ENCODE data around the gene CEP112.

CEP112 gene

DNA sequence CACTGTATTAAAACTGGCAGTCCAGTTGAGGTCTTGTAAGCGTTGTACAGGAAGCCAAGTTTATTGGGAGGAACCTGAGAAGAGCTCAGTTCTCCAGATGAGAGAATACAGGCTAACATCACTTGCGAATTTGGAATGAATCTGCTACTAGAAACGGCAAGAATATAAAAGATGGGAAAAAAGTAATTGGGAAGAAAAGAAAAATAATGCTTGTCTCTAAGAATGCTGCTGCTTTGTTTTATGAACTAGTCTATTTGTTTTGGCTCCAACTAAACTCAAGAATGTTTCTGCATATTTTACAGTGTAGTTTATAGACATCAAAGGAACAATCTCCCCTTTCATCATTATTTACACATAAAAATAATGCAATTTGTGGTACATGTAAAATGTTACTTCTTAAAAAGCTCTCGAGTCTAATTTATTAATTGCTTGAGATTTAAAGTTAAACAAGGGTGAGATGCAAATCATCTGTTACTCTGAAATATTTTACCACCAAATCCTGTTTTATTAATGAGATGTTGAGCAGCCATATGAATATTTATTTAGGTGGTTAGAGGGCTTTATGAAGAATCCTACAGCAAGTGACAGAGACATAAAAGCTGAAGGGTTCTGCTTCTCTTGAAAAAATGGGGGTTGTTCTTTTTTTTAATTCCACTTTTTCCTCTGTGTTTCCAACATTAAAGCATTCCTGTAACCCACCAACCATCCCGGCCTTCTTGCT is 468.3 kb downstream of the CEP112 start:
- in situ Hi-C loops (cut with MboI; ENCODE audit: low pct_unique_long_range_greater_than_20kb, low sequenced_read_pairs, unreplicated experiment), result no loop called here
- TF ChIP-seq, protein P1, sequence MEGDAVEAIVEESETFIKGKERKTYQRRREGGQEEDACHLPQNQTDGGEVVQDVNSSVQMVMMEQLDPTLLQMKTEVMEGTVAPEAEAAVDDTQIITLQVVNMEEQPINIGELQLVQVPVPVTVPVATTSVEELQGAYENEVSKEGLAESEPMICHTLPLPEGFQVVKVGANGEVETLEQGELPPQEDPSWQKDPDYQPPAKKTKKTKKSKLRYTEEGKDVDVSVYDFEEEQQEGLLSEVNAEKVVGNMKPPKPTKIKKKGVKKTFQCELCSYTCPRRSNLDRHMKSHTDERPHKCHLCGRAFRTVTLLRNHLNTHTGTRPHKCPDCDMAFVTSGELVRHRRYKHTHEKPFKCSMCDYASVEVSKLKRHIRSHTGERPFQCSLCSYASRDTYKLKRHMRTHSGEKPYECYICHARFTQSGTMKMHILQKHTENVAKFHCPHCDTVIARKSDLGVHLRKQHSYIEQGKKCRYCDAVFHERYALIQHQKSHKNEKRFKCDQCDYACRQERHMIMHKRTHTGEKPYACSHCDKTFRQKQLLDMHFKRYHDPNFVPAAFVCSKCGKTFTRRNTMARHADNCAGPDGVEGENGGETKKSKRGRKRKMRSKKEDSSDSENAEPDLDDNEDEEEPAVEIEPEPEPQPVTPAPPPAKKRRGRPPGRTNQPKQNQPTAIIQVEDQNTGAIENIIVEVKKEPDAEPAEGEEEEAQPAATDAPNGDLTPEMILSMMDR (IDR thresholded peaks at IDR 0.05; ENCODE audit: extremely low read depth, insufficient read depth, missing control alignments), result no peak
- DNase-seq (ENCODE audit: low spot score), result no peak

DNA sequence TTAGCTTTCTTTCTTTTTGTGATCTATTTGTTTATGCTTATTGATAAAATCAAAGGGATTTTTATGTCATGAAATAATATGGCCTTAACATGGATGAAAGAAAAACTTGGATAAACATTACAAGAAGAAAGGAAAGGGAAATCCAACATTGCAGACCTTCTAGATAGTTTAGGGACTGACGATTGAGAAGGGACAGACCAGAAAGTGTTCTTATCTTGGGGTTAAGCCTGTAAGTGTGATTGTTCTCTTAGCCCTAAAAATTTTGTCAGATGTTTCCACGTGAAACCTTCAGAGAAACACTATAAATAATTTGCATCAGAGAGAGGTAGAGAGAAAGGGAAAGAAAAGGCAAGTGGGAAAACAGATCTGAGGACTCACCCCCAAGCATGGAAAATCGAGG is 473.3 kb downstream of the CEP112 start:
- in situ Hi-C loops (cut with MboI; ENCODE audit: low pct_unique_long_range_greater_than_20kb, low sequenced_read_pairs, unreplicated experiment), result no loop called here
- DNase-seq (ENCODE audit: low spot score), result no peak
- TF ChIP-seq, protein P1 (IDR thresholded peaks at IDR 0.05; ENCODE audit: extremely low read depth, insufficient read depth, missing control alignments), result no peak

DNA sequence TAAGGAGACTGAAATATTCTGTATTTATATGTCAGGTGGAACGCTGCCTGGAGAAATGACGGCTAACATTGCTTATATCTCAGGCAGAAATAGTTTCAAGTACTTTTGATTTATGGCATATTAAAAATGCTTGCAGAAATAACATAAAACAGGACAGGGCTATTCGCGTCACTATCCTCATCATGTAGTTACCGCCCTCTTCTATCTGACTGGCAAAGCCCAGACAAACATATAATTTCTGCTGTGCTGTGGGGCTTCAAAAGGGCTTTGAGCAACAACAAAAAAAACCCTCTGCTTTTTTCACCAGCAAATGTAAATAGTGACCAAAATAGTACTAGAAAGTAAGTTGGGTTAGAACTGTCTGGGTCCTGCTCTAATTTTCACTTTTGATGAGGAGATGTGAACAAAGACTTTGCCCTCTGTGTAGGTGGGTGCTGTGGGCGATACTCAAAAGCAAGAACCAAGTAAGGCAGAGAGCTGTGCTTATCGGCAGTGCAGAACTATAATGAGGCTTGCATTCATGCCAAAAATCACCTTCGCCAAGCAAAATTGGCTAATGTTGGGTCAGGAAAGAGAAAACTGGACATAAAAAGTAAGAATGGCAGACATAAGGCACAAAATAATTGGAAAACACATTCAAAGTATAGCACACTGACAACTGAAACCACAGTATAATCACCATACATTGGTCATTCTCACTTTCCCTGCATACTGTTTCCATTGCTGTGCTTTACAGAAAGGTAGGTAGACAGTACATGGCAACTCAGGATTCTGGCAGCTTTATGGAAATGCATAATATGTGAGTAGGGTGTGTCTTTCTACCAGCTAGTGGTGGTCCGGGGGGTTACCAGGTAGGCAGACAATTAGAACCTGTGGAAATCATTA is 479.3 kb downstream of the CEP112 start:
- no peak for DNase-seq (ENCODE audit: low spot score)
- TF ChIP-seq, protein P1 (IDR thresholded peaks at IDR 0.05; ENCODE audit: extremely low read depth, insufficient read depth, missing control alignments), result no peak
- in situ Hi-C loops (cut with MboI; ENCODE audit: low pct_unique_long_range_greater_than_20kb, low sequenced_read_pairs, unreplicated experiment), result no loop called here

DNA sequence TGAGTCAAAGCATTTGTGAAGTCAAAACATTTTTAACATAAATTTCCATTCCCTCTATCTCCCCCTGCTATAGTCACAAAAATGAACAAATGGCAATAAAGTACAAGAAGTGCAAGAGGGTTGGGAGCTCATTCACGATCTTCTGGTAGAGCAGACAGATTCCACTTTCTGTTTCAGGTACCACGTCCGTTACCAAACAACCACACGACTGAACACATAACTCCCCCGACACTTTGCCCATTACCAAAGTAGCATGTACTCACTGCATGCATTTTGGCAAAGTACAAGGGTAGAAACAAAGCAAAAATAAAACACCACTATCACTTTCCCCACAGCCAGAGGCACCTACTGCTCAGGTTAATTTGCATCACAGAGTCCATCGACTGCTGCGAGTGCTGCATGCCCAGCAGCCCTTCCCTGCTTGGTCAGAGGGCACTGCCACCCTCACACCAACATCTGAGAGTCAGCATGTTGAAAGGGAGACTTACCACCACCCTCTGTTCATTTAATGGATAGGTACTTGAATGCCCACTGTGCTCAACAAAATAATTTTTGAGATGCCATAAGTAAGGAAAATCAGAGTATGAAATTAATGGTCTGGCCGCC is 480.2 kb downstream of the CEP112 start:
- DNase-seq (ENCODE audit: low spot score), result no peak
- in situ Hi-C loops (cut with MboI; ENCODE audit: low pct_unique_long_range_greater_than_20kb, low sequenced_read_pairs, unreplicated experiment), result no loop called here

DNA sequence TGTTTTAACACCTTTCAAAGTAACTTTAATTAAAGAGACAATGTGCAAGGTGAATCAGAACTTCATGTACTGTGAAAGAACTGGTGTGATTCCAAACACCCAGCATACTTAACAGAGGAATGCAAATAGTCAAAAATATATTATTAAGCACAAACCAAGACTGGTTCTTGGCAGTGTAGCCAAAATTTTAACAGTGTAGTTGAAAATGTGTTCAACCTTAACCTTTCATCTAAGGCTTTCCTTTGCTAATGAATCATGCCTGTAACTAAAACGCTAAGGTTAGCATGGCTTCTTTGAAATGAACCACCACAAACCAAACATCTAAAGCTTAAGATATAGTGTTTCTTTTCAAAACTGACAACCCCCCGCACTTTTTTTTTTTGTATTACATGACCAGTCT is 484.2 kb downstream of the CEP112 start:
- TF ChIP-seq, protein P1 (IDR thresholded peaks at IDR 0.05; ENCODE audit: extremely low read depth, insufficient read depth, missing control alignments), result no peak
- no peak for DNase-seq (ENCODE audit: low spot score)
- in situ Hi-C loops (cut with MboI; ENCODE audit: low pct_unique_long_range_greater_than_20kb, low sequenced_read_pairs, unreplicated experiment), result no loop called here

More for the DNA sequence above, 480.2 kb downstream of the CEP112 start:
- TF ChIP-seq, protein P1 (IDR thresholded peaks at IDR 0.05; ENCODE audit: extremely low read depth, insufficient read depth, missing control alignments), result no peak

DNA sequence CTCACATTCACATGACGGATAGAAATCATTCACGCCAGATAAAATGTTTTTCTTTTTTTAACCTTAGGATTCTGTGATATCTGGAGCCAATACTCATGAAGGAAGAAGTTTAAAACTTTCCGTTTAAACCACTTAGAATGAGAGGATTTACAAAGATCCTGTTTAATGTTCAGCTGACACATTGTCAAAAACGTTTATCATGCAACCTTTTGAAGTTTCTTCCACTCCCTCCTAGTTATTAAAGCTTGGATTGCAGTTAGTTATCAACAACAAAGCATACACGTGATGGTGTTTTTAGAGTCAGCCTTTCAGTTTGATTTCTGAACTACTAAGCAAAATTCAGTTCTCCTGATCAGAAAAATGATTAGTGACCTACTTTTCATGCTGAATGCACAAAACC is 487.2 kb downstream of the CEP112 start:
- in situ Hi-C loops (cut with MboI; ENCODE audit: low pct_unique_long_range_greater_than_20kb, low sequenced_read_pairs, unreplicated experiment), result no loop called here
- no peak for DNase-seq (ENCODE audit: low spot score)
- TF ChIP-seq, protein P1 (IDR thresholded peaks at IDR 0.05; ENCODE audit: extremely low read depth, insufficient read depth, missing control alignments), result no peak

Measured in GM13977 (cell line).